ENCODE data around the gene C1R.

The C1R gene

GRCh38 chr12:7099290-7099996, 7.2 kb upstream of the C1R start:
- DNase-seq (ENCODE audit: low read depth) = no peak

- DNase-seq (ENCODE audit: low read depth) = no peak
Observed at GRCh38 chr12:7096979-7097378, 4.7 kb upstream of the C1R start.

DNA sequence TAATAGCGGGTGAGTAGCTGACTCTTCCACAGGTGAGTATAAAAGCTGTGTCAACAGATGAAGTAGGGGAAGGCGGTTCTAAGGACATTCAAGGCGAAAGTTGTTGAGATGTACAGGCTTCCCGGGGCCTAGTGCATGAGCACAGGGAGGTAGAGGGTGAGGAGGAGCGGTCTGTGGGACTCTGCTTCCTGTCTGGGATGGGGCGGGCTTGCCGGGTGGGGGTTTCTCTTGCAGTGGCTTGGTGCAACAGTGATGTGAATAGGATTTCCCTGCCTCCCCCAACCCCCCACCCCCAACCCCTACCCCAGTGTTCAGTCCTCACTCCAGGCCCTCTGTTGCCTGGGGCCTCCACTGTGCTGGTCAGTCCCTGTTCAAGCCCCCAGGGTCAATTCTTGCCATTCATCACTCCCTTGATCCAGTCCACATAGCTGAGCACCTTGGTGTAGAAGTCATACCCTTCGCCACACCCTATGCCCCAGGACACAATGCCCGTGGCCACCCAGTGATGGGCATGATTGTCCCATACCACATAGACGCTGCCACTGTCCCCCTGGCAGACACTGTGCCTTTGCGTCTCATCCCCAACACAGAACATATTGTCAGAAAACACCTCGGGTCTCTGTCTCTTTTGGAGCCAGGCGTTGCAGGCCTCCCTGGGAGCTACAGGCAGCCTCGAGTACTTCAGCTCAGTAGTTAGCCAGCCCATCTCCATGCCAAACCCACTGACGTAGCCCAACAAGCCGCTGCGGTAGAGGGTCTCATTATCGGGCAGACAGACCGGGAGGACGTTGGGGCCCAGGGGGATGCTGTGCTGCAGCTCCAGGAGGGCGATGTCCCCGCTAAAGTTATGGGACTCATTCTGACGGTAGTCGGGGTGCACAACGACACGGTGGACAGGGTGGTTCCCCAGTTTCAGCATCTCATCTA, 4.0 kb upstream of the C1R start:
- no peak for DNase-seq (ENCODE audit: low read depth)

- peak; percentile 36 for DNase-seq (ENCODE audit: low read depth)
Observed at GRCh38 chr12:7093892-7094291, 1.6 kb upstream of the C1R start.

GRCh38 chr12:7093486-7093885, 1.2 kb upstream of the C1R start:
- no peak for DNase-seq (ENCODE audit: low read depth)

GRCh38 chr12:7092986-7093460, 778 bp upstream of the C1R start:
- DNase-seq (ENCODE audit: low read depth) = no peak

DNA sequence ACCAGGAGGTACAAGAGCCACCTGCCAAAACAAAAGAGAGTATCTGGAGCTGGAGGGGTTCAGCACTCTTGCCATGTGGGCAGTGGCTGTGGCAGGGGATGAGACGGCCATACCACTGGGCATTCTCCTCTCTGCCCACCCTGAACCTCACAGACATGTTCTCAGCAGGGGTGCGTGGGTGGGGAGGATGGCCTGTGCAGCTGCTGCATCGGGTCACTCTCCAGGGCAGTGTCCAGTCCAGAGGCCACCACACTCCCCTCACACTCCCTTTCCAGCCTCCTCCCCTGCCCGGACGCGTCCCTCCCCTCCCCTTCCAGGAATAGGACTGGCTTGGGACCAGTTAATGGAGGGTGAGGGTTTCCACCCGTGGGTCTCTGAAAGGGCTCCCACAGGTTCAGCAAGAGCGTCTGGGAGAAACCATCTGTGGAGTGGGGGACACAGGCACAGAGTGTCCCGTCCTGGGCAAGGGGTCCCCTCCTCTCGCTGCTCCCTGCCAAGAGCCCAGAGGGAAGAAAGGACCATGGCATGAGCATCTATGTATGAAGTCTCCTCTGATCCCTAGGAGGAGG, 501 bp downstream of the C1R start:
- no peak for DNase-seq (ENCODE audit: low read depth)

- no peak for DNase-seq (ENCODE audit: low read depth)
Observed at GRCh38 chr12:7091171-7091570, 1.1 kb downstream of the C1R start.

- DNase-seq (ENCODE audit: low read depth) = peak; percentile 21
Observed at GRCh38 chr12:7090222-7090998, 1.8 kb downstream of the C1R start.

DNA sequence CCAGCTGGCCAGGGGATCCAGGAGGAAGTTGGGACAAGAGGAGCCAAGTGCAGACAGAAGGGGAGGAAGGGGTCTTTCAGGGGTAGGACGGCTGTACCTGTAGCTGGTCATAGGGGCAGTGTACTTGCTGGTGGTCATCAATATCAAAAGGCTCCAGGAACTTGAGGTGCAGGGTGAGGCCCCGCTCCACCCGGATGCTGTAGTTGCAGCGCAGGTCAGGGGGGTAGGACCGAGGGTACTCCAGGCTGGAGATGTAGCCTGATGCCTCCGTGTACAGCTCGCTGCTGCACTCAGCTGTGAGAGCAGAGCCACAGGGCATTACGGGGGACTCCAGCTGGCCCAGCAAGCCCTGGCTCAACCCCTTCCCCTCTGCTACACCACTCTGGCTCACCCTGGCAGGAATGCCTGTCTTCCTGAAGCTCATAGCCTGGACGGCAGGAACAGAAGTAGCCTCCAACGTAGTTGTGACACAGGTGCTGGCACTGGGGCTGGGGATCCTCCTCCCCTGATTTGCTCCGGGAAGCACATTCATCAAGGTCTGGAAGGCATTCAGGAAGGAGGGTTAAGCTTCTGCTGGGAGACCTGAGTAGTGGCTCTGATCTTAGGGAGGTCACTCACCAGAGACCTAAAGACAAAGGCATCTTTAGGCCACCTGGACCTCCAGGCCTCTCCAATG, 2.9 kb downstream of the C1R start:
- DNase-seq (ENCODE audit: low read depth) = no peak

DNA sequence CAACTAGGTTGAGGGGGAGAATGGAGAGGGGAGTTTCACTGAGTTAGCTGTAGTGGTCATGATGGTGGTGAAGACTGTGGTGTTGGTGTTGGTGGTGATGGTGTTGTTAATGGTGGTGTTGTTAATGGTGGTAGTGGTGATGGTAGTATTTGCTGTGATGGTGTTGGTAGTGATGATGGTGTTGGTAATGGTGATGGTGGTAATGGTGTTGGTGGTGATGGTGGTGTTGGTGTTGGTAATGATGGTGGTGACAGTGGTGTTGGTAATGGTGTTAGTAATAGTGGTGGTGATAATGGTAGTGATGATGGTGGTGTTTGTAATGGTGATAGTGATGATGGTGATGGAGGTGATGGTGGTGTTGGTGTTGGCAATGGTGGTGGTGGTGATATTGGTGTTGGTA, 9.1 kb downstream of the C1R start:
- no peak for DNase-seq (ENCODE audit: low read depth)

DNA sequence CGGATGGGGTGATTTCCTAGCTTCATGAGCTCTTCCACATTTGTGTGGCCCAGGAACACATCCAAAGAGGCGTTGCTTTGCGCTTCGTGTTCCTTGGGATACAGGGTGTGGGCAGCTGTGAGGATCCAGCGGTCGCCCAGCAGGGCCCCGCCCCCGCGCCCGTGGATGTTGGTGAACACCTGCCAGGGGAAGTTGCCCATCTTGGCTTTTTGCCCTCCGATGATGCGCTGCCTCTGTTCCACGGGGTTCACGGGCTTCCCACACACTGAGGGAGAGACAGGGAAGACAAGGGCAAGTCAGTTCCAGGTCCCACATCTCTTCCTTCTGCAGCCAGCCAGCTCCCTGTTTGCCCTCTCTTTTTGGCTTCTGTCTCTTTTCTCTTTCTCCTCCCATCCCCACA, 11.2 kb downstream of the C1R start:
- no peak for DNase-seq (ENCODE audit: low read depth)

DNA sequence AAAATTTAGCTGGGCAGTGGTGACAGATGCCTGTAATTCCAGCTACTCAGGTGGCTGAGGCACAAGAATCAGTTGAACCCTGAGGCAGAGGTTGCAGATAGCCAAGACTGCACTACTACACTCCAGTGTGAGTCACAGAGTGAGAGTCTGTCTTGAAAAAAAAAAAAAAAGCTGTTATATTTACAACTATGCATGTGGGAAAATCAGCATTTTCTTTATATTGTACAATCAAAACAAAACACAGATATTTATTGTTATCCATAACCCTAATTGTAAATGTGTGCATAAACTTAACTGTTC, 12.5 kb downstream of the C1R start:
- peak; percentile 76 for DNase-seq (ENCODE audit: low read depth)

DNA sequence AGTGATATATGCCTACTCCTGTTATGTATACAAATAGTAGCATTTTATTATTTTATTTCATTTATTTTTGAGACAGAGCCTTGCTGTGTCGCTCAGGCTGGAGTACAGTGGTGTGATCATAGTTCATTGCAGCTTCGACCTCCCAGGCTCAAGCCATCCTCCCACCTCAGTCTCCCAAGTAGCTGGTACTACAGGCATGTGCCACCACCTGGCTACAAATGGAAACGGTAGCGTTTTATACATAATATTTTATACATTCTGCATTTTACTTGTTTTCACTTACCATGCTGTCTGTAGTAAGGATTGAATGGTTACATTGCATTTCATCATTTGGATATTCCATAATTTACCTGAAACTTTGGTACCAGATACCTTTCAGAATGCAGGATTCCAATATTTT, 14.1 kb downstream of the C1R start:
- DNase-seq (ENCODE audit: low read depth) = no peak

- no peak for DNase-seq (ENCODE audit: low read depth)
Observed at GRCh38 chr12:7076493-7076892, 15.8 kb downstream of the C1R start.

DNA sequence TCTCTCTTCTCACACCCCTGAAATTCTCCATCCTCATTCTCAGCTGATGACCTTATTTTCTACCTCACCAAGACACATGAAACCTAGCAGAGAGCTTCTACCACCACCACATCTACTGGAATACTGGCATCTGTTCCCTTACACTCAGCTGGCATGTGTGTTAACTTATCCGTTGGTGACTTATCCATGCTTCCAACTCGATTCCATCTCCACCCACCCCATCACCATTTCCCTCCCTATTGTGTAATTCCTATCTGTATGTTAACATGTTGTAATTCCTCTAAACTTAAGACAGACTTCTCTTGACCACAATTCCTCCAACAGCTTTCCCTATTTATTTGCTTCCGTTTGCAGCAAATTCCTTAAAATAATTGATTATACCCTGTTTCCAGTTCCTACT, 16.3 kb downstream of the C1R start:
- DNase-seq (ENCODE audit: low read depth) = peak; percentile 68

DNA sequence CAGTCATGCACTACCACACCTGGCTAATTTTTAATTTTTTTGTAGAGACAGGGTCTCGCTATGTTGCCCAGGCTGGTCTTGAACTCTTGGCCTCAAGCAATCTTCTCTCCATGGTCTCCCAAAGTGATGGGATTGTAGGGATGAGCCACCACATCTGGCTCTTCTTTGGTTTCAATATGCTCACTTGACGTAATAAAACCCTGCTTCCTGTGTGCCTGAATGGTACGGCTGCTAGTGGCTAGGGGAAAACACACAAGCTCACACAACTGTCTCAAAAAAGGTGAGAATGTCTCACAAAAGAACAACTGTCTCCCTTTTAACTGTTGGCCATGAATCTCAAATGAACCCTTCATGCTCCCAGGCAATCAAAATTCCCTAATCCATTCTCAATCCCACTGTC, 16.7 kb downstream of the C1R start:
- peak; percentile 24 for DNase-seq (ENCODE audit: low read depth)

- DNase-seq (ENCODE audit: low read depth) = no peak
Observed at GRCh38 chr12:7073946-7074345, 18.3 kb downstream of the C1R start.

- DNase-seq (ENCODE audit: low read depth) = no peak
Observed at GRCh38 chr12:7072554-7072953, 19.7 kb downstream of the C1R start.

DNA sequence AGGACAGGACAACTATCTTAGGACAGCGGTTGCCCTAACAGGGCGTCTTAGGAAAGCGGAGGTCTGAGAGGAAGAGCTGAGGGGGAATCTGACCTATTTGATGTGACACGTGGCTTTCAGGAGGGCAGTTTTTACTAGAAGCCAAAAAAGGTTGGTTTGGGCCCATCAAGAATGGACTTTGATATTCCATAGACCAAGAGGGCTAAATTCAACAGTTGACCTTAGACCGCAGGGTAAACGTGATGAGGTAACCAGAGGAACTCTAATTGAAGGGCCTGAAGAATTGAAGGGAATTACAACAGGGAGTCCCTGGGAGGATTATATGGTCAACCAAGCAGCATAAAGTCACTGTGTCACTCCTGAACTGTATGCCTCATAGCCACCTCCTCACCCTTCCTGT, 20.2 kb downstream of the C1R start:
- no peak for DNase-seq (ENCODE audit: low read depth)

DNA sequence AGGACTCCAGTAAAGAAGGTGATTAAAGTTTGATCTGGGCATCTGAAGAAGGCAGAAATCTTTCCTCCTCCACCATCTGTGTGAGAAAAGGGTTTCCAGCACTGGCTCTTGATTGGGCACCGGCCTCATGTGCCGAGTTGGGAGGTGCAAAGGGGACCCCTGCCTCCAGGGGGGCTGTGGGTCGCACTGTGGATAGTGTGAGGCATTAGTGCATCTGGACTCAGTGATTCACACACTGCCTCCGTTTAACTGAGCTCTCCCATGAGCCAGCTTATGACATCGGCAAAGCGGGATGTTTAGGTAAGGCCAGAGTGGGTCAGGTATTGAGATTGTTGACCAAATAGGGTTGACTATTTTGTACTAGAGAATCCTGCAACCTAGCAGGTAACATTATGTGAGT, 22.9 kb downstream of the C1R start:
- DNase-seq (ENCODE audit: low read depth) = no peak

- peak; percentile 21 for DNase-seq (ENCODE audit: low read depth)
Observed at GRCh38 chr12:7068994-7069346, 23.3 kb downstream of the C1R start.

All from iris pigment epithelial cell (primary cell).